Measurements from ENCODE around the gene FKBP1A. TPM values are rescaled to one million over a fixed set of nuclear protein-coding genes. Genes with fewer than 3 reads are reported as not detected.

Gene FKBP1A
- total and polyA plus RNA-seq, 10 of the 15 experiments (the other 5 are each of a cell fraction or from before 2014, with no cell fraction given), result 103 to 687 (median 254) TPM

DNA sequence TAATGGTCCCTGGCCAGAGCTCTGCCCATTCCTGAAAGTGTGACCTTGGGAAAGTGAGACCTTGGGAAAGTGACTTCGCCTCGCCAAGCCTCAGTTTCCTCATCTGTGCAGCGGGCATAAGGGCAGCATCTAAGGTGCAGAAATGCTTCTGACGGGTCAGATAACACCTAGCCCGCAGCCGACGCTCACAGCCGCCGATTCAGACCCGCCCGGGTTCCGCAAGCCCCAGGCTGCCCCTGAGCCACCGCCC is 486 bp downstream of the FKBP1A start:
- FAIRE-seq (no peak), ATAC-seq (peak; percentile 33), DNase-seq (ENCODE audit: low read depth, low spot score) (no peak)
- ChIA-PET CTCF (interaction anchor here (0.9 to 5.2 kb wide), 7 partner anchors 9 to 65 kb away, joined by 3 to 41 read pairs (median 15); partner anchors contain the start of gene SDCBP2), POLR2A (interaction anchor here (0.5 to 5.8 kb wide), 6 partner anchors 12 to 271 kb away, joined by 3 to 76 read pairs (median 23); partner anchors contain the start of gene SDCBP2), SMC1A (ENCODE audit: uncharacterized antibody, unreplicated experiment) (interaction anchor here (0.9 to 5.8 kb wide), 9 partner anchors 11 to 80 kb away, joined by 3 to 52 read pairs (median 9); partner anchors contain the start of gene SDCBP2), RAD21 (ENCODE audit: unreplicated experiment) (interaction anchor here (0.8 to 3.5 kb wide), 6 partner anchors 16 to 75 kb away, joined by 3 to 37 read pairs (median 8); partner anchors contain the start of gene SDCBP2)
- Histone ChIP-seq H3K4me3 (peak overlapping the region; percentile 99), H3K9me3 (replicated peaks; ENCODE audit: control insufficient read depth, insufficient read depth, low read length) (no peaks in the 10 kb centered on the region), H4K20me1 (ENCODE audit: control insufficient read depth, insufficient read depth) (0 out of 2 replicates have a peak, but pooled peaks cover 3% of the 10 kb centered on the region), H3K27me3 (replicated peaks in 1 of 2; ENCODE audit: control insufficient read depth in 2 of 2, insufficient read depth in 2 of 2, low read length in 1 of 2) (no peaks in the 10 kb centered on the region; a peak in 2 of 4 replicates), H3K36me3 (ENCODE audit: control insufficient read depth in 2 of 2, insufficient read depth in 2 of 2, low read length in 1 of 2) (no peaks in the 10 kb centered on the region; a peak in 1 of 4 replicates), H3K4me2 (ENCODE audit: control insufficient read depth, insufficient read depth) (peak overlapping the region; percentile 56), H3K4me1 (ENCODE audit: control insufficient read depth, insufficient read depth, low read length) (peaks cover 10% of the 10 kb centered on the region), H3K79me2 (ENCODE audit: control insufficient read depth, insufficient read depth, low read length) (peaks cover 54% of the 10 kb centered on the region), H3K27ac (ENCODE audit: control insufficient read depth, insufficient read depth) (peak overlapping the region; percentile 67), H3K9ac (ENCODE audit: control insufficient read depth, insufficient read depth, low read length) (peak overlapping the region; percentile 71), H2AFZ (ENCODE audit: control insufficient read depth, low read depth, low read length) (no peak overlapping the region)
- 1% methylated on average over 13 of the region's 13 CpGs for WGBS (ENCODE audit: insufficient coverage, insufficient replicate concordance, low lambda C conversion rate, missing lambda C conversion rate)
- no TSS peak for BruUV-seq (replicated peaks)
- in situ Hi-C loops (cut with MboI) (no loop called here), intact Hi-C loops (cut with micrococcal nuclease; ENCODE audit: unreplicated experiment) (loop anchor here (5.0 kb wide), 2 partner anchors 45 to 275 kb away; partner anchors contain the start of gene PSMF1)
- TF ChIP-seq STAT3 (IDR thresholded peaks at IDR 0.05; ENCODE audit: low read depth, low read length), result no peak
- TF ChIP-seq ETV6 (conservative IDR thresholded peaks at IDR 0.05 in 1 of 2, IDR thresholded peaks at IDR 0.05 in 1 of 2; ENCODE audit: borderline replicate concordance in 1 of 2, low read depth in 1 of 2), result no peak
- no peak for TF ChIP-seq TARDBP (IDR thresholded peaks at IDR 0.05; ENCODE audit: borderline replicate concordance)
- TF ChIP-seq, protein P1, sequence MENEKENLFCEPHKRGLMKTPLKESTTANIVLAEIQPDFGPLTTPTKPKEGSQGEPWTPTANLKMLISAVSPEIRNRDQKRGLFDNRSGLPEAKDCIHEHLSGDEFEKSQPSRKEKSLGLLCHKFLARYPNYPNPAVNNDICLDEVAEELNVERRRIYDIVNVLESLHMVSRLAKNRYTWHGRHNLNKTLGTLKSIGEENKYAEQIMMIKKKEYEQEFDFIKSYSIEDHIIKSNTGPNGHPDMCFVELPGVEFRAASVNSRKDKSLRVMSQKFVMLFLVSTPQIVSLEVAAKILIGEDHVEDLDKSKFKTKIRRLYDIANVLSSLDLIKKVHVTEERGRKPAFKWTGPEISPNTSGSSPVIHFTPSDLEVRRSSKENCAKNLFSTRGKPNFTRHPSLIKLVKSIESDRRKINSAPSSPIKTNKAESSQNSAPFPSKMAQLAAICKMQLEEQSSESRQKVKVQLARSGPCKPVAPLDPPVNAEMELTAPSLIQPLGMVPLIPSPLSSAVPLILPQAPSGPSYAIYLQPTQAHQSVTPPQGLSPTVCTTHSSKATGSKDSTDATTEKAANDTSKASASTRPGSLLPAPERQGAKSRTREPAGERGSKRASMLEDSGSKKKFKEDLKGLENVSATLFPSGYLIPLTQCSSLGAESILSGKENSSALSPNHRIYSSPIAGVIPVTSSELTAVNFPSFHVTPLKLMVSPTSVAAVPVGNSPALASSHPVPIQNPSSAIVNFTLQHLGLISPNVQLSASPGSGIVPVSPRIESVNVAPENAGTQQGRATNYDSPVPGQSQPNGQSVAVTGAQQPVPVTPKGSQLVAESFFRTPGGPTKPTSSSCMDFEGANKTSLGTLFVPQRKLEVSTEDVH (IDR thresholded peaks at IDR 0.05; ENCODE audit: low read depth, partially characterized antibody), result no peak
- TF ChIP-seq POLR2AphosphoS2 (IDR thresholded peaks at IDR 0.05; ENCODE audit: low read depth, low read length), result peak; percentile 6; the same call in 1 of the 2 replicates
- TF ChIP-seq, protein P2, sequence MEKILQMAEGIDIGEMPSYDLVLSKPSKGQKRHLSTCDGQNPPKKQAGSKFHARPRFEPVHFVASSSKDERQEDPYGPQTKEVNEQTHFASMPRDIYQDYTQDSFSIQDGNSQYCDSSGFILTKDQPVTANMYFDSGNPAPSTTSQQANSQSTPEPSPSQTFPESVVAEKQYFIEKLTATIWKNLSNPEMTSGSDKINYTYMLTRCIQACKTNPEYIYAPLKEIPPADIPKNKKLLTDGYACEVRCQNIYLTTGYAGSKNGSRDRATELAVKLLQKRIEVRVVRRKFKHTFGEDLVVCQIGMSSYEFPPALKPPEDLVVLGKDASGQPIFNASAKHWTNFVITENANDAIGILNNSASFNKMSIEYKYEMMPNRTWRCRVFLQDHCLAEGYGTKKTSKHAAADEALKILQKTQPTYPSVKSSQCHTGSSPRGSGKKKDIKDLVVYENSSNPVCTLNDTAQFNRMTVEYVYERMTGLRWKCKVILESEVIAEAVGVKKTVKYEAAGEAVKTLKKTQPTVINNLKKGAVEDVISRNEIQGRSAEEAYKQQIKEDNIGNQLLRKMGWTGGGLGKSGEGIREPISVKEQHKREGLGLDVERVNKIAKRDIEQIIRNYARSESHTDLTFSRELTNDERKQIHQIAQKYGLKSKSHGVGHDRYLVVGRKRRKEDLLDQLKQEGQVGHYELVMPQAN (conservative IDR thresholded peaks at IDR 0.05), result 0 out of 2 replicates have a peak, but pooled peaks have one; percentile 7

Data from GM12878 (cell line).